ENCODE measurements around the gene TTC32. TPM values are rescaled to one million over a fixed set of nuclear protein-coding genes. Genes with fewer than 3 reads are reported as not detected.

The TTC32 gene
- total and polyA plus RNA-seq, 2 donors (not counting 3 experiments of a cell fraction or from before 2014, with no cell fraction given) = 8.8 to 9.4 TPM

DNA sequence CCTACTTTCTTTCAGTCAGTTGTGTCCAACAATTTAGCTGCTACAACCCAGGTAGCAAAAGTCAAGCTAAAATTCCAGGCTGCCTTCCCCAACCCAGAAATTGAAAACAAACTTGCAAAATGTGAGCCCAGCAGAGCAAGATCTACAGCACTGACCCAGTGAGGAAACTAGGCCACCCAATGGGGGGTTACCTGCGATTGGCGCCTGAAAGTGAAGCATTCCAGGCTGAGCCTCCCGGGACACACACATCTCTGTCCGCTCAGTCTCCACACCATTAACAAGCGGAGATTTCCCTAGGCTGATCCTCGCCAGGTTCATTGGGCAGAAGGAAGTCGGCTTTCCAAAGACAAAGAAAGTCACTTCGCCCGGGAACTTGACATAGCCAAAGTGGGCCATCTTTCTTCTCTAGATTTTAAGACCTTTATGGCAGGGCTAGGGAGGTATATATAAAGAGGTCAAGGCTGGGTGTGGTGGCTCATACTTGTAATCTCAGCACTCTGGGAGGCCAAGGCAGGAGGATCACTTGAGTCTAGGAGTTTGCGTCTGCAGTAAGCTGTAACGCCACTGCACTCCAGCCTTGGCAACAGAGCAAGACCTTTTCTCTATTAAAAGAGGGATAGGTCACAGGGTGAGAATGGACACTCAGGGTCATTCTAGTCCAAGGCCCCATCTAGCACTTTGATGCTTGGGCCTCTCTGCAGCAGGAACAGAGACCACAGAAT, 53.6 kb downstream of the TTC32 start:
- H3K27me3 ChIP-seq (ENCODE audit: control insufficient read depth in 2 of 2, insufficient read depth in 2 of 2, low read length in 2 of 2) = peaks cover 0 to 7% of the 10 kb centered on the region in 2 experiments
- H3K4me2 ChIP-seq (ENCODE audit: insufficient read depth, low read length) = no peak overlapping the region
- H3K9ac ChIP-seq (replicated peaks; ENCODE audit: extremely low read depth, insufficient read depth, low read length) = no peak overlapping the region
- BruUV-seq (replicated peaks) = no TSS peak
- H3K36me3 ChIP-seq (ENCODE audit: control insufficient read depth in 2 of 2, extremely low read depth in 1 of 2, insufficient read depth in 2 of 2, low read length in 2 of 2) = no peaks in the 10 kb centered on the region
- FAIRE-seq (no peak), DNase-seq (ENCODE audit: low read depth, low spot score) (no peak)
- no peak overlapping the region for H3K27ac ChIP-seq (ENCODE audit: insufficient read depth, low read depth, low read length)
- no peaks in the 10 kb centered on the region for H3K9me3 ChIP-seq (replicated peaks; ENCODE audit: control insufficient read depth, insufficient read depth, low read length)
- no peak overlapping the region for H2AFZ ChIP-seq (ENCODE audit: low read depth, low read length)
- H3K4me1 ChIP-seq (ENCODE audit: control insufficient read depth, extremely low read depth, insufficient read depth, low read length) = no peaks in the 10 kb centered on the region
- dilution Hi-C loops (cut with MboI; ENCODE audit: extremely low pct_ligation_motif_present, low sequenced_read_pairs) (no loop called here), intact Hi-C loops (cut with micrococcal nuclease) (no loop called here)
- H3K79me2 ChIP-seq (ENCODE audit: control insufficient read depth, insufficient read depth, low read length) = no peaks in the 10 kb centered on the region
- ChIA-PET POLR2A (no interaction called here), CTCF (no interaction called here)
- no peaks in the 10 kb centered on the region for H3K9me1 ChIP-seq (replicated peaks; ENCODE audit: control insufficient read depth, extremely low read depth, insufficient read depth, low read length)
- TF ChIP-seq FOS (IDR thresholded peaks at IDR 0.05; ENCODE audit: borderline replicate concordance, insufficient read depth, low read length) (no peak), MYC (IDR thresholded peaks at IDR 0.05; ENCODE audit: low read depth, low read length) (no peak), GATA2 (IDR thresholded peaks at IDR 0.05; ENCODE audit: insufficient read depth, insufficient read length, low read depth, low read length) (no peak), JUN (IDR thresholded peaks at IDR 0.05; ENCODE audit: borderline replicate concordance, insufficient read depth, insufficient read length, low read depth) (no peak), POLR2A (IDR thresholded peaks at IDR 0.05; ENCODE audit: low read depth, low read length) (no peak), EZH2 (IDR thresholded peaks at IDR 0.05; ENCODE audit: borderline replicate concordance, low read depth, low read length, severe bottlenecking) (no peak), POLR2AphosphoS5 (IDR thresholded peaks at IDR 0.05; ENCODE audit: insufficient read depth, low read depth, low read length) (no peak)
- TF ChIP-seq, protein P1, sequence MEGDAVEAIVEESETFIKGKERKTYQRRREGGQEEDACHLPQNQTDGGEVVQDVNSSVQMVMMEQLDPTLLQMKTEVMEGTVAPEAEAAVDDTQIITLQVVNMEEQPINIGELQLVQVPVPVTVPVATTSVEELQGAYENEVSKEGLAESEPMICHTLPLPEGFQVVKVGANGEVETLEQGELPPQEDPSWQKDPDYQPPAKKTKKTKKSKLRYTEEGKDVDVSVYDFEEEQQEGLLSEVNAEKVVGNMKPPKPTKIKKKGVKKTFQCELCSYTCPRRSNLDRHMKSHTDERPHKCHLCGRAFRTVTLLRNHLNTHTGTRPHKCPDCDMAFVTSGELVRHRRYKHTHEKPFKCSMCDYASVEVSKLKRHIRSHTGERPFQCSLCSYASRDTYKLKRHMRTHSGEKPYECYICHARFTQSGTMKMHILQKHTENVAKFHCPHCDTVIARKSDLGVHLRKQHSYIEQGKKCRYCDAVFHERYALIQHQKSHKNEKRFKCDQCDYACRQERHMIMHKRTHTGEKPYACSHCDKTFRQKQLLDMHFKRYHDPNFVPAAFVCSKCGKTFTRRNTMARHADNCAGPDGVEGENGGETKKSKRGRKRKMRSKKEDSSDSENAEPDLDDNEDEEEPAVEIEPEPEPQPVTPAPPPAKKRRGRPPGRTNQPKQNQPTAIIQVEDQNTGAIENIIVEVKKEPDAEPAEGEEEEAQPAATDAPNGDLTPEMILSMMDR (IDR thresholded peaks at IDR 0.05; ENCODE audit: extremely low read depth in 1 of 2, insufficient read depth in 1 of 2, low read depth in 1 of 2, low read length in 2 of 2) = no peak
- TF ChIP-seq, protein P2, sequence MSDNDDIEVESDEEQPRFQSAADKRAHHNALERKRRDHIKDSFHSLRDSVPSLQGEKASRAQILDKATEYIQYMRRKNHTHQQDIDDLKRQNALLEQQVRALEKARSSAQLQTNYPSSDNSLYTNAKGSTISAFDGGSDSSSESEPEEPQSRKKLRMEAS (IDR thresholded peaks at IDR 0.05; ENCODE audit: insufficient read depth, insufficient read length) = no peak
- H4K20me1 ChIP-seq (replicated peaks; ENCODE audit: control insufficient read depth, extremely low read depth, insufficient read depth, low read length) = no peaks in the 10 kb centered on the region
- H3K4me3 ChIP-seq (replicated peaks in 1 of 3; ENCODE audit: insufficient read depth in 1 of 3, low read depth in 1 of 3, low read length in 3 of 3) = no peak overlapping the region

All from endothelial cell of umbilical vein (primary cell).